ENCODE data around the gene NSF. TPM values are rescaled to one million over a fixed set of nuclear protein-coding genes. Genes with fewer than 3 reads are reported as not detected.

The NSF gene
- total and polyA plus RNA-seq, 5 donors = 8.9 to 34.3 (median 28.5) TPM

DNA sequence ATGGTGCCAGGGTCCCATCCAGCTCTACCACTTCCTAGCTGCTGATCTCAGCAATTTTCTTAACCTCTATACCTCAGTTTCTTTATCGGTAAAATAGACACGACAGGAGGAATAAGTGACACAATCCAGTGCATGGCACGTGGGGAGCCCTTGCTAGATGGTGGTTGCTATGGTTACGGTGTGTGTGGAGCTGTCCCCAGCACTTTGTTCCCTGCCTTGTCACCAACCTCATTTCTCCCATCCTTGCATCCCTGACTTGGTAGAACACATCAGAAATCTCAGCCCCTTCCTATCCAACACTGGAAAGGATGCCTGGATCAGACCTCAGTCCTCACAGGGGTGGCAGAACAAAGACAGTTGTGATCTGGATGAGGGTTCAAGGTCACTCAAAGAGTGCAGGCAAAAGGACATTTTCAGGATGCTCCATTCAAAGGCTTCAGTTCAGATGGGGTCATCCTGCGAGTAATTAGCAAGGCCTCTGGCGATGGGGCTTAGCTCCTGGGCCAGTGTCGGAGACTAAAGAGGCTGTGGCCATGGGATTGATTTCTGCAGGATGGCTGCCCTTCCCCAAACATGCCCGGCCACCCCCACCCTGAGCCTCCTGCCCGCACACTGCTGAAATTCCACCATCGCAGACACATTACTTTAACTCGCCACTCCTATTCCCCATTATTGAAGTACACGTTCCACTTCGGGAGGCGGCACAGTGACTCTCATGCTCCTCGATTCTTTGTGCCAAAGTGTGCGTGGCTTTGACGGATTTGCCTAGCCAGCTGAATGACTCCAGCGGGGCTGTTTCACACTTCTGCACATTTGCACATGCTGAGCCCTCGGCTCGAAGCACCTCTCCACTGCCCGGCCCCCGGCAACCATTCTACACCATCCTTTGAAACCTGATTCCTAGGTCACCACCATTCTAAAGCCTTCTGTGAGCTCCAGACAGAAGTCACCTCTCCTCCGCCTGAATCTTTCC is 187.8 kb downstream of the NSF start:
- ATAC-seq (no peak), DNase-seq (no peak)
- 63% methylated on average over 23 of the region's 23 CpGs for WGBS
- Histone ChIP-seq H3K27me3 (ENCODE audit: control insufficient read depth, insufficient read depth) (no peaks in the 10 kb centered on the region), H3K9me3 (ENCODE audit: control insufficient read depth, low read length) (no peaks in the 10 kb centered on the region), H3K4me1 (ENCODE audit: control insufficient read depth, insufficient read depth, low read length) (no peaks in the 10 kb centered on the region), H3K27ac (ENCODE audit: low read length) (no peak overlapping the region), H3K4me3 (ENCODE audit: low read length) (no peak overlapping the region)
- intact Hi-C loops (cut with DNase I) = no loop called here

DNA sequence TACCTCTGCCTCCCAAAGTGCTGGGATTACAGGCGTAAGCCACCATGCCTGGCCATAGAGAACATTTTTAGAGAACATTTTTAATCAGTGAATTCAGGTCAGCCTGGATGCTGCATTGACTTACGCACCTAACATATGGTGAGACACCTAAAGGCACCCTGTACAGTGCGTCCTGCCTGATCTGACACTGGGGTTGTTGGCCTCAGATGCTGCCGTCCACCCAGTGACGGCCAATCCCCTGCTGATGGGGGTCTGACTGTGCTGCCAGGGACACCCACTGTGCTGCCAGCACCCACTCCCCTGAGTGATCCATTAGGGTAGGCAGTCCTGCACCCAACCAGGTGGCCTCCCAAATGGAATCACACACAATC is 189.5 kb downstream of the NSF start:
- H3K9me3 ChIP-seq (ENCODE audit: control insufficient read depth, low read length) = no peaks in the 10 kb centered on the region
- no peak overlapping the region for H3K4me3 ChIP-seq (ENCODE audit: low read length)
- H3K4me1 ChIP-seq (ENCODE audit: control insufficient read depth, insufficient read depth, low read length) = no peaks in the 10 kb centered on the region
- intact Hi-C loops (cut with DNase I) = no loop called here
- WGBS = 95% methylated on average over 5 of the region's 5 CpGs
- ATAC-seq = no peak
- H3K27ac ChIP-seq (ENCODE audit: low read length) = no peak overlapping the region
- no peaks in the 10 kb centered on the region for H3K27me3 ChIP-seq (ENCODE audit: control insufficient read depth, insufficient read depth)
- DNase-seq = no peak

DNA sequence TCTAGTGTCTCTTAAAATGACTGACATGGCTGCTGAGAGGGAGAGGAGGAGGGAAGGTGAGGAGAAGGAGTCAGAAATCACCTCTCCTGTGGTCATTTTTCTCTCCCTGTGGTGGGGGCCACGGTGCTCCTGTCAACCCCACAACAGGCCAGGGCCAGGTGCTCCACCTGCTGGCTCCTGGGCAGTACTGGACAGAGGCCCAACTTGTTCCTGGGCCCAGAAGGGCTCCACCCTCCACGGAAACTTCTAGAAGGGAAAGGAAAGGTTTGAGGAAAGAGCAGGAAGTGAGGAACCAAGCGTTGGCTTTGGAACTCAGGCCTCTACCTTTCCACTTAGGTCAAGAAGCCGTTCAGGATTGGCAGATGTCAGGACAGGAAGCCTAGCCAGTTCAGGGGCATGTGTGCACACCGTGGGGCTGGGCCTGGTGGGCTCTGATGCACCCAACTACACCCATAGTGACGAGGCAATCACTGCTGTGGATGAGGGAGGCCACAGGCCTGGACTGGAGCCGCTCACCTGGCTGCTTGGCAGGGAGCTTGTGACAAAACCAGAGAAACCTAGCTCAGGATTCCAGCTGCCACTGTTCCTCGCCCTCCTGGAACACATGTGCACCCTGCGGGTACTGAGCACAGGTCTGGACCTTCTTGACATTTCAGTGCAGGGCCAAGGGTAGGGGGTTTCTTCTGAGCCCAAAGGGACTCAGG is 191.9 kb downstream of the NSF start:
- intact Hi-C loops (cut with DNase I) = no loop called here
- Histone ChIP-seq H3K27ac (ENCODE audit: low read length) (no peak overlapping the region), H3K4me3 (ENCODE audit: low read length) (no peak overlapping the region), H3K4me1 (ENCODE audit: control insufficient read depth, insufficient read depth, low read length) (no peaks in the 10 kb centered on the region), H3K9me3 (ENCODE audit: control insufficient read depth, low read length) (no peaks in the 10 kb centered on the region), H3K27me3 (ENCODE audit: control insufficient read depth, insufficient read depth) (no peaks in the 10 kb centered on the region)
- WGBS = 72% methylated on average over 9 of the region's 9 CpGs
- DNase-seq (peak in 1 of 3 donors; percentile 57), ATAC-seq (peak in 1 of 2 donors; percentile 58)

DNA sequence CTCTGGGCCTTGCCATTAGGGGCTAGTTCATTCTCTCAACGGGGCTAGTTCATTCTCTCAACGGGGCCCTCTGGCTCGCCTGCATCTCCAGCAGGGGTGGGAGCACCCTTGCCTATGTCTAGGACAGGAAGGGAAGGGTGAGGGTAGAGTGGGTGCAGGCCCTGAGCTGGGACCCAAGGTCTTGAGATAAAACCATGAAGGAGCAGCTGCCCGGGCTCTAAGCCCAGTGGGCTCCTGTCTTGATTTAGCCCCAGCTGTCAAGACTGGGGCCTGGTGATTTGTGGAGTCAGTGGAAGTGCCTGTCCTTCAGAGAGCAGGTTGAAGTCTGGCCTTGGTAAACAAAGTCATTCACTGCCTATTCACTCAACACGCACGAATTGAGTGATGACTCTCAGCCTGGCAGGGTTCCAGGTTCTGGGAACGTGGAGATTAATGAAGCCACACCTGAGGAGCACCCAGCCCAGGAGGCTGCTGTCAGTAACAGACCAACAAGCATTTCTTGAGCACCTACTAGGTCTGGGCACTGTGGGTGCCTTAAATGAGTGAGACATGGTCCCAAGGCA is 192.6 kb downstream of the NSF start:
- H3K4me3 ChIP-seq (ENCODE audit: low read length) = no peak overlapping the region
- 56% methylated on average over 7 of the region's 7 CpGs for WGBS
- H3K9me3 ChIP-seq (ENCODE audit: control insufficient read depth, low read length) = no peaks in the 10 kb centered on the region
- H3K27ac ChIP-seq (ENCODE audit: low read length) = no peak overlapping the region
- ATAC-seq (no peak), DNase-seq (no peak)
- intact Hi-C loops (cut with DNase I) = no loop called here
- no peaks in the 10 kb centered on the region for H3K27me3 ChIP-seq (ENCODE audit: control insufficient read depth, insufficient read depth)
- H3K4me1 ChIP-seq (ENCODE audit: control insufficient read depth, insufficient read depth, low read length) = no peaks in the 10 kb centered on the region

DNA sequence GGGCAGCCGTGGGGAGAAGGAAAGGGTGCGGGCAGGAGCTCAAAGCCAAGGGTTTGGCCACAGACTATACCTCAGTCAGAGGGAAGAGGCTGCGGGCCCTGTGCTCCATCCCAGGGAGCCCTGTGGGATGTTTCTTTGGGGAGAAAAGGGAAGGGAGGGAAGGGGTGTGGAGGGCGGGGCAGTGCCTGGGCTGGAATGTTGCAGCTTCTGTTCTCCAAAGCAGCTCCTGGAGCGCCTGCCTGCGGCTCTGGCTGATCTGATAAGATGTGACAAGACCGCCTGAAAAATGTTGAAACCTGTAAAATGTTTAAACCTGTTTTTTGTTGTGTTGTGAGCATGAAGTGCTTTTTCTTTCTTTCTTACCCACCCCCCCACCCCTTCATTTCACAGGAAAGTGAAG is 195.2 kb downstream of the NSF start:
- no peak overlapping the region for H3K27ac ChIP-seq (ENCODE audit: low read length)
- intact Hi-C loops (cut with DNase I) = no loop called here
- WGBS = 44% methylated on average over 7 of the region's 7 CpGs
- no peak overlapping the region for H3K4me3 ChIP-seq (ENCODE audit: low read length)
- no peaks in the 10 kb centered on the region for H3K27me3 ChIP-seq (ENCODE audit: control insufficient read depth, insufficient read depth)
- no peak for ATAC-seq
- DNase-seq = no peak
- H3K9me3 ChIP-seq (ENCODE audit: control insufficient read depth, low read length) = no peaks in the 10 kb centered on the region
- H3K4me1 ChIP-seq (ENCODE audit: control insufficient read depth, insufficient read depth, low read length) = no peaks in the 10 kb centered on the region

DNA sequence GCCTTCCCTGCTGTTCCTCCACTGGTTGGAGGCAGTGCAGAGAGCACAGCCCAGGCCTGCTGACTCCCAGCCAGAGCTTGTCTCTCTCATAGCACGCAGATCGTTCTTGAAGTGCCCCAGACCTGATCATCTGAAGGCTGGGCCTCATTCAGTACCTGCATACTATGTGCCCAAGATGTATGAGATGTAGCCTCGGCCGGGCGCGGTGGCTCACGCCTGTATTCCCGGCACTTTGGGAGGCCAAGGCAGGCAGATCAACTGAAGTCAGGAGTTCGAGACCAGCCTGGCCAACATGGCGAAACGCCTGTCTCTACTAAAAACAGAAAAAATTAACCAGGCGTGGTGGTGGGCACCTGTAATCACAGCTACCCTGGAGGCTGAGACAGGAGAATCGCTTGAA is 197.0 kb downstream of the NSF start:
- Histone ChIP-seq H3K4me3 (ENCODE audit: low read length) (no peak overlapping the region), H3K9me3 (ENCODE audit: control insufficient read depth, low read length) (no peaks in the 10 kb centered on the region), H3K27me3 (ENCODE audit: control insufficient read depth, insufficient read depth) (no peaks in the 10 kb centered on the region), H3K4me1 (ENCODE audit: control insufficient read depth, insufficient read depth, low read length) (no peaks in the 10 kb centered on the region), H3K27ac (ENCODE audit: low read length) (no peak overlapping the region)
- ATAC-seq (no peak), DNase-seq (peak in 1 of 3 donors; percentile 23)
- 91% methylated on average over 13 of the region's 13 CpGs for WGBS
- intact Hi-C loops (cut with DNase I) = no loop called here

DNA sequence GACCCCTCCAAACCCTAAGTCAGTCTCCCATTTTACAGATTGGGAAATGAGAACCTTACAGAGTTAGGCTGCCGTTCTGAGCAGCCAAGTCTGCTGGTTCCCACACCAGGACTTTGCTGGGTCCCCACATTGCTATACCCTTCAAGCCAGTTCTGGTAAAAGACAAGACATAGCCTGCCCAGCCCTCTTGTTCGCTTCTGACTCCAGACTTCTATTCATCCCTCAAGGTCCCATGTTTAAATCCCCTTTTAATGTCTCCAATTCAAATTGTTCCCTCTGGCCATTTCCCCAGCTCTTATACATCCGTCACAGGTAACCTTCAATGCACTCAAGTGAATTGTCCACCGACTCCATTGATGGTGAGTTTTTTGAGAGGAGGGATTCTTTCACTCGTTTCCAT is 197.8 kb downstream of the NSF start:
- intact Hi-C loops (cut with DNase I) = no loop called here
- H3K27me3 ChIP-seq (ENCODE audit: control insufficient read depth, insufficient read depth) = no peaks in the 10 kb centered on the region
- DNase-seq = no peak
- no peaks in the 10 kb centered on the region for H3K9me3 ChIP-seq (ENCODE audit: control insufficient read depth, low read length)
- H3K4me3 ChIP-seq (ENCODE audit: low read length) = no peak overlapping the region
- H3K27ac ChIP-seq (ENCODE audit: low read length) = no peak overlapping the region
- no peaks in the 10 kb centered on the region for H3K4me1 ChIP-seq (ENCODE audit: control insufficient read depth, insufficient read depth, low read length)
- no peak for ATAC-seq
- 89% methylated on average over 5 of the region's 5 CpGs for WGBS

DNA sequence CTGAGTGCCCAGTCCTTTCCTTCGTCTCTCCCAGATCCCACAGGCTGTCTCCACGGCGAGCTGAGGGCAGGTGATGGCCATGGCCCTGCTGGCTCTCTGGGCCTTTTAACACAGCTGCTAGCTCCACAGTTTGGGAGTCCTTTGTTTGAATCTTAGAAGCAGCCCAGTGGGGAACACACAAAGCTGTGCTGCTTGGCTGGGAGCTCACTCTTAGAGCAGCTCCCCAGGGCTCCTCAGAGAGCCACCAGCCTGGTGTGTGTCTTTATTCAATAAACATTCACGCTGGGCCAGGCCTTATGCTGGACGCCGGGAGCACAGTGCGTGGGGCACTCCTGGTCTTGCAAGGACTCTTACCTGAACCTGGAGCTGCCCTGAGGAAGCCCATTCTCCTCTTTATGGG is 198.3 kb downstream of the NSF start:
- no peaks in the 10 kb centered on the region for H3K9me3 ChIP-seq (ENCODE audit: control insufficient read depth, low read length)
- H3K27me3 ChIP-seq (ENCODE audit: control insufficient read depth, insufficient read depth) = no peaks in the 10 kb centered on the region
- intact Hi-C loops (cut with DNase I) = no loop called here
- no peaks in the 10 kb centered on the region for H3K4me1 ChIP-seq (ENCODE audit: control insufficient read depth, insufficient read depth, low read length)
- H3K27ac ChIP-seq (ENCODE audit: low read length) = no peak overlapping the region
- WGBS = 78% methylated on average over 7 of the region's 7 CpGs
- no peak overlapping the region for H3K4me3 ChIP-seq (ENCODE audit: low read length)
- DNase-seq (no peak), ATAC-seq (no peak)

DNA sequence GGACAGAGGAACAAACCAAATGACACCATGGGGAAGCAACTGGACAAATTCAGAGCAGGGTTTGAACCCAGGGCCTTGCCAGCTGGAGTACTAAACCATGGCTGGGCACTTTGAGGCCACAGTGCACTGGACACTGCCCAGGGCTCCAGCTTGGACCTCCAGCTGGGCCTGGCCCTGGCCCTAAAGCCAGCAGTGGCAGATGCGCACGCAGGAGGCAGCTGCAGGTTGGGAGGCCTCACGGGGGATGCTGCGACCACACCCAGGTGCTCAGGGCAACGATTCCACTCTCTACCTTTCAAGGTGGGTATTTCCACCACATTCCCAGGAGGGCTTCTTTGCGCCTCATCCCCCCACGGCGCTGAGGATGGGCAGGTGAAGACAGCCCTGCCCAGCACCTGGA is 199.1 kb downstream of the NSF start:
- H3K9me3 ChIP-seq (ENCODE audit: control insufficient read depth, low read length) = no peaks in the 10 kb centered on the region
- H3K27ac ChIP-seq (ENCODE audit: low read length) = no peak overlapping the region
- no peak overlapping the region for H3K4me3 ChIP-seq (ENCODE audit: low read length)
- peak in 1 of 3 donors; percentile 28 for DNase-seq
- H3K27me3 ChIP-seq (ENCODE audit: control insufficient read depth, insufficient read depth) = no peaks in the 10 kb centered on the region
- H3K4me1 ChIP-seq (ENCODE audit: control insufficient read depth, insufficient read depth, low read length) = no peaks in the 10 kb centered on the region
- WGBS = 92% methylated on average over 8 of the region's 8 CpGs
- ATAC-seq = no peak
- intact Hi-C loops (cut with DNase I) = no loop called here

DNA sequence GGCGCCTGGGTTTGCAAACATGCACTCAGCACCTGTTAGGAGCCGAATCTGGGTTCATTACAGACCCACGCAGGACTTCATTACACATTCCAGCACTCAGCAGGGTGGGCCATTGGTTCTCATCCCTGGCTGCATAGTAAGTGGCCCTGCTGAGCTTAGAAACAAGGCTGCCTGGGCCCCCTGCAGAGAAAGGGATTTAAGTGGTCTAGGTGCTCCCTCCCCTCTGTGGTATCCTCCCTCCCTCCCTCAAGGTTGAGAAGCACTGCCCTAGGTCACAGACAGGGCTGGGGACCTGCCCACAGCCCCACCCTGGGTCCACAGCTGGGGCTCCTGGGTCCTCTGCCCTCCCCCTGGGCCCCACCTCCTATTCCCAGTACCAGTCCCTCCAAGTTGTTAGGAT is 199.7 kb downstream of the NSF start:
- DNase-seq = no peak
- WGBS = 64% methylated on average over 3 of the region's 3 CpGs
- Histone ChIP-seq H3K27ac (ENCODE audit: low read length) (no peak overlapping the region), H3K4me1 (ENCODE audit: control insufficient read depth, insufficient read depth, low read length) (no peaks in the 10 kb centered on the region), H3K4me3 (ENCODE audit: low read length) (no peak overlapping the region), H3K27me3 (ENCODE audit: control insufficient read depth, insufficient read depth) (no peaks in the 10 kb centered on the region), H3K9me3 (ENCODE audit: control insufficient read depth, low read length) (no peaks in the 10 kb centered on the region)
- intact Hi-C loops (cut with DNase I) = no loop called here
- no peak for ATAC-seq

DNA sequence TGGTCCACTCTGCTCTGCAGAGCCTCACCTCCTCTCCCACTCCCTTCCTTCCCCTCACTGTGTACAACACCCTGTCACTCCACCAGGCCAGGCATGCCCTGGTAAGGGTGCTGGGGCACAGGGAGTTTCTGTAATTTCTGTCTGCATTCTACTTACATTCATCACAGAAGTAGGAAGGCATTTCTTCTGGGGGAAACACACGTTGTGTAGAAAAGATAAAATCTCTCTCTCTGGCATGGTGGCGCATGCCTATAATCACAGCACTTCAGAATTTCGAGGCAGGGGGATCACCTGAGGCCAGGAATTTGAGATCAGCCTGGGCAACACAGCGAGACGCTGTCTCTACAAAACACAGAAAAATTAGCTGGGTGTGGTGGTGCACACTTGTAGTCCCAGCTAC is 201.1 kb downstream of the NSF start:
- DNase-seq = no peak
- H3K9me3 ChIP-seq (ENCODE audit: control insufficient read depth, low read length) = no peaks in the 10 kb centered on the region
- intact Hi-C loops (cut with DNase I) = no loop called here
- 69% methylated on average over 5 of the region's 5 CpGs for WGBS
- no peak overlapping the region for H3K4me3 ChIP-seq (ENCODE audit: low read length)
- H3K27me3 ChIP-seq (ENCODE audit: control insufficient read depth, insufficient read depth) = no peaks in the 10 kb centered on the region
- no peak overlapping the region for H3K27ac ChIP-seq (ENCODE audit: low read length)
- ATAC-seq = no peak
- no peaks in the 10 kb centered on the region for H3K4me1 ChIP-seq (ENCODE audit: control insufficient read depth, insufficient read depth, low read length)
